Gastroesophageal sphincter (tissue), 4 donors: ENCODE measurements around the gene IGHMBP2. TPM values are rescaled to one million over a fixed set of nuclear protein-coding genes. Genes with fewer than 3 reads are reported as not detected.

Source experiments
- ATAC-seq: fragments of 150-250 bp; one replicate; pipeline ENCODE4 v1.9.1; 2016; ENCODE audit warnings: mild to moderate bottlenecking, moderate library complexity
- H3K27ac ChIP-seq, 4 donors: fragments of 200-600 bp; sonication (generic) in 3 of 4; 1 replicate in 3 of 4; 2 replicates in 1 of 4; pipeline ENCODE4 v1.5.1; 2016 to 2019
- H3K27me3 ChIP-seq: fragments of 200-600 bp; sonication (generic); one replicate; pipeline ENCODE4 v1.5.1; 2019
- H3K36me3 ChIP-seq, 2 donors: fragments of 200-600 bp; sonication (generic); one replicate each; pipeline ENCODE4 v1.5.1; 2019; ENCODE audit warnings: control low read depth in 1 of 2
- H3K4me1 ChIP-seq, 3 donors: fragments of 200-600 bp; sonication (generic); 1 replicate in 2 of 3; 2 replicates in 1 of 3; pipeline ENCODE4 v1.5.1; 2016 to 2019; ENCODE audit warnings: control low read depth in 2 of 3
- H3K4me3 ChIP-seq, 2 donors: fragments of 200-600 bp; sonication (generic); one replicate each; pipeline ENCODE4 v1.5.1; 2019; ENCODE audit warnings: mild to moderate bottlenecking in 1 of 2, moderate library complexity in 1 of 2
- H3K9me3 ChIP-seq, 3 donors: fragments of 200-600 bp; sonication (generic); one replicate each; pipeline ENCODE4 v1.5.1; 2017 to 2019; ENCODE audit warnings: control low read depth in 2 of 3
- CTCF ChIP-seq, 4 experiments: fragments of 200-600 bp in 2 of 4; fragments of 450-650 bp in 2 of 4; sonication (generic) in 1 of 4; IDR thresholded peaks; one replicate each; pipeline ENCODE4 v1.5.1; 2017 to 2019; ENCODE audit warnings: antibody characterized with exemption in 4 of 4, mild to moderate bottlenecking in 2 of 4, moderate library complexity in 2 of 4
- EP300 ChIP-seq: sonication (generic); formaldehyde crosslinking; IDR thresholded peaks from one replicate; pipeline ENCODE4 v1.6.1; 2017; ENCODE audit warnings: antibody characterized with exemption, mild to moderate bottlenecking
- POLR2A ChIP-seq, 2 donors: fragments of 450-650 bp; IDR thresholded peaks; one replicate each; pipeline ENCODE4 v1.6.1; 2017; ENCODE audit warnings: antibody characterized with exemption in 2 of 2, mild to moderate bottlenecking in 2 of 2, moderate library complexity in 1 of 2
- POLR2AphosphoS5 ChIP-seq: sonication (generic); formaldehyde crosslinking; IDR thresholded peaks from one replicate; pipeline ENCODE4 v1.6.1; 2017; ENCODE audit warnings: antibody characterized with exemption
- WGBS, 2 donors: methylation state at CpG; one replicate each; pipeline ENCODE4 v1.1.5; 2018; ENCODE audit warnings: low coverage in 1 of 2; 5-methylcytosine and 5-hydroxymethylcytosine counted together
- total RNA-seq, 4 donors: library from RNA; depleted of rRNA; stranded (reverse); fragments of >200 nt; gene quantifications; one replicate each; pipeline ENCODE4 v1.1.0, GENCODE V29; 2016

Gene IGHMBP2
- total RNA-seq, 4 donors from 2014 or later, result 20.9 to 31.8 (median 24.9) TPM

- TF ChIP-seq CTCF (IDR thresholded peaks at IDR 0.05), result no peak
- no peak for TF ChIP-seq EP300
- no peak for TF ChIP-seq POLR2AphosphoS5
- no peak for TF ChIP-seq POLR2A (IDR thresholded peaks at IDR 0.05)
- ATAC-seq, result no peak
- H3K4me1 ChIP-seq, result peaks cover 0 to 7% (median 3%) of the 10 kb centered on the region in 3 donors
- H3K9me3 ChIP-seq, result no peaks in the 10 kb centered on the region
- H3K4me3 ChIP-seq, result no peak overlapping the region
- H3K27ac ChIP-seq, result no peak overlapping the region
- 68 to 69% methylated on average over 3 to 6 of the region's 6 CpGs for WGBS, 2 donors
- H3K27me3 ChIP-seq, result no peaks in the 10 kb centered on the region
- no peaks in the 10 kb centered on the region for H3K36me3 ChIP-seq
These were observed 36.6 kb upstream of the IGHMBP2 start for GRCh38 chr11:68867066-68867465.

GRCh38 chr11:68868221-68868835 is 35.4 kb upstream of the IGHMBP2 start:
- Histone ChIP-seq H3K27me3 (no peaks in the 10 kb centered on the region), H3K4me1 (peaks cover 0 to 15% (median 3%) of the 10 kb centered on the region in 3 donors), H3K27ac (no peak overlapping the region), H3K36me3 (no peaks in the 10 kb centered on the region), H3K9me3 (no peaks in the 10 kb centered on the region), H3K4me3 (no peak overlapping the region)
- no peak for ATAC-seq
- TF ChIP-seq CTCF (IDR thresholded peaks at IDR 0.05) (no peak), POLR2A (IDR thresholded peaks at IDR 0.05) (no peak), EP300 (no peak), POLR2AphosphoS5 (no peak)
- WGBS, 2 donors, result 89 to 90% methylated on average over 9 to 18 of the region's 18 CpGs

DNA sequence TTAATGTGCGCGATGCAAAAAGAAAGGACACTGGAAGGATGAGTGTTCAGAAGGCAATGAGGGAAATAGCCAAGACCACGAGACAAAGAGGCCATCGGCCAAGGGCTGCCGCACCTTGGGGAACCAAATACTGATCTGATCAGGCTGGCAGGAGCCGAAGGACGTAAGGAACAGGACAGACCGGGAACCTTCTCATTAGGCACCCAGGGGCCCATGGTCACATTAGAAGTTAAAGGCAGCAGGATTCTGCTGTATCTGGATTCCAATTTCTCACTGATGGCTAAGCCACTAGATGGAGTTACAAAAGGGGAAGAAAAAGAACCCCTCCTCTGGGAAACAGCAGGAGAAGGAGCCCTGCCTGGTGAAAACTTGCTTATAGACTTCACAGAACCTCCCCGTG is 33.2 kb upstream of the IGHMBP2 start:
- H3K4me3 ChIP-seq, result peak overlapping the region in 1 of 2 donors; percentile 44
- H3K27ac ChIP-seq, result peak overlapping the region in 1 of 4 donors; percentile 55
- ATAC-seq, result no peak
- no peaks in the 10 kb centered on the region for H3K36me3 ChIP-seq
- H3K4me1 ChIP-seq, result peaks cover 0 to 15% (median 3%) of the 10 kb centered on the region in 3 donors
- no peaks in the 10 kb centered on the region for H3K27me3 ChIP-seq
- WGBS, 2 donors, result 51 to 65% methylated on average over 6 to 9 of the region's 9 CpGs
- H3K9me3 ChIP-seq, result no peaks in the 10 kb centered on the region
- TF ChIP-seq CTCF (IDR thresholded peaks at IDR 0.05) (peak in 1 of 4 experiments; percentile 16), POLR2AphosphoS5 (no peak)

DNA sequence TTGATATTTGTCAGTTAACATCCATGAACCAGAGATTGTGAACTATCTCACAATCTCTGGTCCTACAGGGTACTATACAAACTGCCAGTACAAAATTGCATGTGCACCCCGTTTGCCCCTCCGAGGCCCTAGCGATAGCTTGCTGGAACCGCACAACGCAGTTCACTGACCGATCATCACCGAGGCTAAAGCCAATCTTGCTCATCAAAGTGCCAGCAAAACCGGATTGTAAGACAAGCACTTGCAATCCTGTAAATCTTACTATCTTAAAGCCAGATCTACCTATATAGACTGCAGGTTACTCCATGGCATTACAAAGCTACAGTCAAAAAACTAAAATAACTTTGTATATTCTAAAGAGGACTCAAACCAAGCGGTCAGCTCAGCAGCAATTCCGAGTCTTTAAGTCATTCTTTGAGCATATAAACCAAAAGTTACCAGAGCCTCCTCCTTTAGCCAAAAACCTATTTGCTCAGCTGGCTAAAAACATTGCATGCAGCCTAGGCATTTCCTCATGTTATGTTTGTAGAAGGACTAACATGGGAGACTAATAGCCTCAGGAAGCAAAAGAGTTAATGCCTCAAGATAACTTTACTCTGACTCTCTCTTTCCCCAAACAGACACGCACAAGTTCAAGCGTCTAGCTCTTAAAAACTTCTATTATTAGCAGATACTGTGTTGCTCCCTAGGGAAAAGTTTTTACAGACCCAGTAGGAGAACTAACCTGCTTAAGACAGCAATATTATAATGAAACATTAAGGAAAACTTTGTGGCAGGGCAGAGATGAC is 31.3 kb upstream of the IGHMBP2 start:
- WGBS, 2 donors, result 66 to 68% methylated on average over 8 to 12 of the region's 12 CpGs
- H3K9me3 ChIP-seq, result no peaks in the 10 kb centered on the region
- H3K4me3 ChIP-seq, result no peak overlapping the region
- peaks cover 0 to 15% (median 3%) of the 10 kb centered on the region in 3 donors for H3K4me1 ChIP-seq
- H3K27me3 ChIP-seq, result no peaks in the 10 kb centered on the region
- ATAC-seq, result no peak
- TF ChIP-seq EP300 (no peak), POLR2A (IDR thresholded peaks at IDR 0.05) (no peak), CTCF (IDR thresholded peaks at IDR 0.05) (no peak), POLR2AphosphoS5 (no peak)
- no peaks in the 10 kb centered on the region for H3K36me3 ChIP-seq
- no peak overlapping the region for H3K27ac ChIP-seq

DNA sequence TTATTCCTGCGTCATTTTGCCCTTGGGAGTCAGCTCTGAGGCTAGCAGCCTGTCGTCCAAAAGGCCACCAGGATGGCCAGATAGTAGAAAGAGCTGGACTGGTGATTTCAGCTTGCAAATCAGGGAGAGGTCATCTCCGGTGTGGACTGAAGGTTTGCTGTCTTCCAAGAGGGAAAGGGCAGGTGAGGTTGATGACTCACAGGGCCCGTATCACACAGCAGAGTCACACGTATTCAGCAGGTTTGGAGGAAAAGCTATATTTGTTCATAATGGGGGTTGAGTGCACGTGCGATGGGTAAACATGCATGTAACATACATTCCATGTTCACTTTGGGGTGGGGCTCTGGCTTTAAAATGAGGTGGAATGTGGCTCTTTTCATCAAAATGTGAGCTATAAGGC is 25.7 kb upstream of the IGHMBP2 start:
- H3K4me1 ChIP-seq, result no peaks in the 10 kb centered on the region
- no peak overlapping the region for H3K4me3 ChIP-seq
- no peak overlapping the region for H3K27ac ChIP-seq
- no peak for TF ChIP-seq POLR2A (IDR thresholded peaks at IDR 0.05)
- no peaks in the 10 kb centered on the region for H3K27me3 ChIP-seq
- no peaks in the 10 kb centered on the region for H3K9me3 ChIP-seq
- WGBS, 2 donors, result 76 to 97% methylated on average over 2 to 5 of the region's 7 CpGs
- no peak for ATAC-seq
- no peaks in the 10 kb centered on the region for H3K36me3 ChIP-seq
